ENCODE results near the gene IMPDH1.
A peak's percentile ranks its signal among the peaks of the same experiment; 100 is the strongest.

IMPDH1 gene

DNA sequence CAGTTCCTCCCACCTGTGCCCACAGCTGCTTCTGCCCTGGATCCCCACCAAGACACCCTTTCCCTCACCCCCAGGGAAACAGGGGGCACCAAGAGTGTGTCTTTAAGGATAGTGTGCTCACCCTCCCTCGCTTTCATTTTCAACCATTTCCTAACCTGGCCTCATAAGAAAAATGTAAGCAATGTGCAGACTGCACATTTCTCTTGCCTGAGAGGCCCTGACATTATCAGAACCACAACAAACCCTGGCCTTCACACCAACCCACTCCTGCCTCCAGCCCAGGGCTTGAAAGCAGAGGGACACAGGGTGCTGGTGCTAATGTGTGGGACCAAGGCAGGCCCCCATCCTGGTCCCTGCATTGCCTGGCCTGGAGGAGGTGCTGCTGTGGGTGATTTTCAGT is 11.0 kb upstream of the IMPDH1 start:
- no peak for TF ChIP-seq BACH2 (CRISPR knock-in tag; IDR thresholded peaks at IDR 0.05; ENCODE audit: borderline replicate concordance)
- ATAC-seq: no peak

DNA sequence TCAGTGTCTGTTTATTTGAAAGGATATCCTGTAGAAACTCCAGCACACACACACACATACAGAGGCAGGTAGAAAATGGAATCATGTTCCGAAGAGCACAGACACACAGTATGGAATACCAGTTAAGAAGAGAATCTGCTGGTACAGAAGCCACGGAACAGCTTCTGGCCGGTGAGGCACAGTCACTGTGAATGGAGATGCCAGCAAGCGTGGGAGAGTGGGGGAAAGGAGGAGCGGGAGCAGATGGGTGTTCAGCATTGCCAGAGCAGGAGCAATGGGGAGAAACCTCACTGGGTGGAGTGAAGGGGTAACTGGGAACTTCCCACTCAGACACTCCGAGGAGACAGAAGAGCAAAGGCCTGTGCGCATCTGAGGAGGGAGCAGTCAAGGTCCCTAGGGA is 9.5 kb upstream of the IMPDH1 start:
- TF ChIP-seq CSDC2 (CRISPR knock-in tag; IDR thresholded peaks at IDR 0.05): no peak
- TF ChIP-seq BACH2 (CRISPR knock-in tag; IDR thresholded peaks at IDR 0.05; ENCODE audit: borderline replicate concordance): no peak
- TF ChIP-seq GLIS3 (CRISPR knock-in tag; IDR thresholded peaks at IDR 0.05): no peak
- ATAC-seq: no peak

DNA sequence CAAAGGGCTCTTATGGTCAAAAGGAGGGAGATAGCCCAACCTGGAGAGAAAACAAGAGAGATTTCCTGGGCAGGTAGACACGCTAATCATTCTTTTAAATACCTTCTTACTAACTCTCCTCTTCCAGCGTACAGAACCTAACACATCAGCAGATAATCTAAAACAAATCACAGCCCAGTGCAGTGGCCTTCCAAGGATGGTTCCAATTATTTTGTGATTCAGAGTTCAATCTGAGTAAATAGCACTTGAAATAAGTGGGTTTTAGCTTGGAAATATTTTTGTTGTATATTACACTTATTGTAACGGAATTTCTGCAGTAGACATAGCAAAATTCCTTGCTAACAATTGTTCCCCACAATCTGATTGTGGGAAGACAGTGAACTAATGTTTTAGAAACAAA is 7.3 kb upstream of the IMPDH1 start:
- TF ChIP-seq ISL1 (CRISPR knock-in tag; IDR thresholded peaks at IDR 0.05) (no peak), SNAI2 (CRISPR knock-in tag; IDR thresholded peaks at IDR 0.05) (no peak), ZNF8 (CRISPR knock-in tag; IDR thresholded peaks at IDR 0.05) (no peak), ESRRG (CRISPR knock-in tag; IDR thresholded peaks at IDR 0.05) (no peak)
- TF ChIP-seq, protein P1, sequence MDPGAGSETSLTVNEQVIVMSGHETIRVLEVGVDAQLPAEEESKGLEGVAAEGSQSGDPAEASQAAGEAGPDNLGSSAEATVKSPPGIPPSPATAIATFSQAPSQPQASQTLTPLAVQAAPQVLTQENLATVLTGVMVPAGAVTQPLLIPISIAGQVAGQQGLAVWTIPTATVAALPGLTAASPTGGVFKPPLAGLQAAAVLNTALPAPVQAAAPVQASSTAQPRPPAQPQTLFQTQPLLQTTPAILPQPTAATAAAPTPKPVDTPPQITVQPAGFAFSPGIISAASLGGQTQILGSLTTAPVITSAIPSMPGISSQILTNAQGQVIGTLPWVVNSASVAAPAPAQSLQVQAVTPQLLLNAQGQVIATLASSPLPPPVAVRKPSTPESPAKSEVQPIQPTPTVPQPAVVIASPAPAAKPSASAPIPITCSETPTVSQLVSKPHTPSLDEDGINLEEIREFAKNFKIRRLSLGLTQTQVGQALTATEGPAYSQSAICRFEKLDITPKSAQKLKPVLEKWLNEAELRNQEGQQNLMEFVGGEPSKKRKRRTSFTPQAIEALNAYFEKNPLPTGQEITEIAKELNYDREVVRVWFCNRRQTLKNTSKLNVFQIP (CRISPR knock-in tag; IDR thresholded peaks at IDR 0.05; ENCODE audit: borderline replicate concordance, low read depth): no peak
- TF ChIP-seq, protein P2, sequence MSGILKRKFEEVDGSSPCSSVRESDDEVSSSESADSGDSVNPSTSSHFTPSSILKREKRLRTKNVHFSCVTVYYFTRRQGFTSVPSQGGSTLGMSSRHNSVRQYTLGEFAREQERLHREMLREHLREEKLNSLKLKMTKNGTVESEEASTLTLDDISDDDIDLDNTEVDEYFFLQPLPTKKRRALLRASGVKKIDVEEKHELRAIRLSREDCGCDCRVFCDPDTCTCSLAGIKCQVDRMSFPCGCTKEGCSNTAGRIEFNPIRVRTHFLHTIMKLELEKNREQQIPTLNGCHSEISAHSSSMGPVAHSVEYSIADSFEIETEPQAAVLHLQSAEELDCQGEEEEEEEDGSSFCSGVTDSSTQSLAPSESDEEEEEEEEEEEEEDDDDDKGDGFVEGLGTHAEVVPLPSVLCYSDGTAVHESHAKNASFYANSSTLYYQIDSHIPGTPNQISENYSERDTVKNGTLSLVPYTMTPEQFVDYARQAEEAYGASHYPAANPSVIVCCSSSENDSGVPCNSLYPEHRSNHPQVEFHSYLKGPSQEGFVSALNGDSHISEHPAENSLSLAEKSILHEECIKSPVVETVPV (CRISPR knock-in tag; IDR thresholded peaks at IDR 0.05): no peak
- ATAC-seq: no peak

DNA sequence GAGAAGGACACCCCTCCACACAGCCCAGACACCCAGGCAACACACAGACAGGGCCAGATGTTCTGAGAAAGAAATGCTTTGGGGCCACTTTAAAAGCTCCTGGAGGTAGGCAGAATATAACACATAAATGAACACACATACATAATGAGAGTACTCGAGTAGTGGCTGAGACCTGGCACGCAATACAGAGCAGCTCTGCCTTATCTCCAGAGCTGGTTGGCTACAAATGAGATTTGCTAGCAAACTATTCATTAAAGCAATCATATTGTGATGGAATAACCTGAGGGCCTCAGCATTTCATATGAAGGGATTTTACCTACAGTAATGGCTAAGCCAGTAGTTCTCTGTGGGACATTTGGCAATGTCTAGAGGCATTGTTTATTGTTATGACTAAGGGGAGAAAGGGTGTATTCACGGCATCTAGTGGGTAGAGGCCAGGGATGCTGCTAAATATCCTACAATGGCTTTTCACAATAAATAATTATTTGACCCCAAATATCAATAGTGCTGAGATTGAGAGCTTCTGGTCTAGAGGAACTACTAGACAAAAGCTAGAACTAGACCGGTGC is 5.5 kb upstream of the IMPDH1 start:
- ATAC-seq: no peak; the same call in 2 of the 3 replicates
- TF ChIP-seq SNAI2 (CRISPR knock-in tag; IDR thresholded peaks at IDR 0.05) (no peak), TCF4 (CRISPR knock-in tag; IDR thresholded peaks at IDR 0.05; ENCODE audit: borderline replicate concordance) (peak; percentile 83), TOX (CRISPR knock-in tag; IDR thresholded peaks at IDR 0.05; ENCODE audit: borderline replicate concordance) (no peak), GLIS3 (CRISPR knock-in tag; IDR thresholded peaks at IDR 0.05) (no peak), ZNF565 (CRISPR knock-in tag; conservative IDR thresholded peaks at IDR 0.05; ENCODE audit: low read depth) (no peak)
- TF ChIP-seq, protein P3, sequence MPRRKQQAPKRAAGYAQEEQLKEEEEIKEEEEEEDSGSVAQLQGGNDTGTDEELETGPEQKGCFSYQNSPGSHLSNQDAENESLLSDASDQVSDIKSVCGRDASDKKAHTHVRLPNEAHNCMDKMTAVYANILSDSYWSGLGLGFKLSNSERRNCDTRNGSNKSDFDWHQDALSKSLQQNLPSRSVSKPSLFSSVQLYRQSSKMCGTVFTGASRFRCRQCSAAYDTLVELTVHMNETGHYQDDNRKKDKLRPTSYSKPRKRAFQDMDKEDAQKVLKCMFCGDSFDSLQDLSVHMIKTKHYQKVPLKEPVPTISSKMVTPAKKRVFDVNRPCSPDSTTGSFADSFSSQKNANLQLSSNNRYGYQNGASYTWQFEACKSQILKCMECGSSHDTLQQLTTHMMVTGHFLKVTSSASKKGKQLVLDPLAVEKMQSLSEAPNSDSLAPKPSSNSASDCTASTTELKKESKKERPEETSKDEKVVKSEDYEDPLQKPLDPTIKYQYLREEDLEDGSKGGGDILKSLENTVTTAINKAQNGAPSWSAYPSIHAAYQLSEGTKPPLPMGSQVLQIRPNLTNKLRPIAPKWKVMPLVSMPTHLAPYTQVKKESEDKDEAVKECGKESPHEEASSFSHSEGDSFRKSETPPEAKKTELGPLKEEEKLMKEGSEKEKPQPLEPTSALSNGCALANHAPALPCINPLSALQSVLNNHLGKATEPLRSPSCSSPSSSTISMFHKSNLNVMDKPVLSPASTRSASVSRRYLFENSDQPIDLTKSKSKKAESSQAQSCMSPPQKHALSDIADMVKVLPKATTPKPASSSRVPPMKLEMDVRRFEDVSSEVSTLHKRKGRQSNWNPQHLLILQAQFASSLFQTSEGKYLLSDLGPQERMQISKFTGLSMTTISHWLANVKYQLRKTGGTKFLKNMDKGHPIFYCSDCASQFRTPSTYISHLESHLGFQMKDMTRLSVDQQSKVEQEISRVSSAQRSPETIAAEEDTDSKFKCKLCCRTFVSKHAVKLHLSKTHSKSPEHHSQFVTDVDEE (CRISPR knock-in tag; IDR thresholded peaks at IDR 0.05): peak; percentile 89
- TF ChIP-seq, protein P1 (CRISPR knock-in tag; IDR thresholded peaks at IDR 0.05; ENCODE audit: borderline replicate concordance, low read depth): no peak

DNA sequence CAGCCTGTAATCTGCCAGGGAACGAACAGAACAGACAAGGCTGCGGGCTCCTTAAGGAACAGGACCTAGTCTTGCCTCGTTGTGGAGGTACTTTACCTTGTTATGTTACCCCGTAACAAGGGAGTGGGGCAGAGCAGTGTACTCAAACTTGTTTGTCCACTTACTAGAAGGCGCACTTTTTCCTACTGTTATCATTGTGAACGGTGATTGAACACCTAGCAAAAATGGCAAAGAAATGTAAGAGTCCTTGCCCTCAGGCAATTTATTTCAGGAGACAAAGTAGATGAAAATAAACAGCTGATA is 620 bp upstream of the IMPDH1 start:
- no peak for ATAC-seq

More for the DNA sequence above, 620 bp upstream of the IMPDH1 start:
- TF ChIP-seq TCF4 (CRISPR knock-in tag; IDR thresholded peaks at IDR 0.05; ENCODE audit: borderline replicate concordance) (no peak), OSR1 (CRISPR knock-in tag; IDR thresholded peaks at IDR 0.05) (no peak), ZNF70 (CRISPR knock-in tag; IDR thresholded peaks at IDR 0.05) (no peak), RARB (CRISPR knock-in tag; IDR thresholded peaks at IDR 0.05) (no peak), TOX (CRISPR knock-in tag; IDR thresholded peaks at IDR 0.05; ENCODE audit: borderline replicate concordance) (no peak), CSDC2 (CRISPR knock-in tag; IDR thresholded peaks at IDR 0.05) (no peak), ZFP30 (CRISPR knock-in tag; IDR thresholded peaks at IDR 0.05) (no peak), BACH2 (CRISPR knock-in tag; IDR thresholded peaks at IDR 0.05; ENCODE audit: borderline replicate concordance) (no peak), ZNF565 (CRISPR knock-in tag; conservative IDR thresholded peaks at IDR 0.05; ENCODE audit: low read depth) (no peak), ZC3H10 (CRISPR knock-in tag; IDR thresholded peaks at IDR 0.05) (no peak), GLIS3 (CRISPR knock-in tag; IDR thresholded peaks at IDR 0.05) (no peak)
- TF ChIP-seq, protein P4, sequence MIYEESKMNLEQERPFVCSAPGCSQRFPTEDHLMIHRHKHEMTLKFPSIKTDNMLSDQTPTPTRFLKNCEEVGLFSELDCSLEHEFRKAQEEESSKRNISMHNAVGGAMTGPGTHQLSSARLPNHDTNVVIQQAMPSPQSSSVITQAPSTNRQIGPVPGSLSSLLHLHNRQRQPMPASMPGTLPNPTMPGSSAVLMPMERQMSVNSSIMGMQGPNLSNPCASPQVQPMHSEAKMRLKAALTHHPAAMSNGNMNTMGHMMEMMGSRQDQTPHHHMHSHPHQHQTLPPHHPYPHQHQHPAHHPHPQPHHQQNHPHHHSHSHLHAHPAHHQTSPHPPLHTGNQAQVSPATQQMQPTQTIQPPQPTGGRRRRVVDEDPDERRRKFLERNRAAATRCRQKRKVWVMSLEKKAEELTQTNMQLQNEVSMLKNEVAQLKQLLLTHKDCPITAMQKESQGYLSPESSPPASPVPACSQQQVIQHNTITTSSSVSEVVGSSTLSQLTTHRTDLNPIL (CRISPR knock-in tag; IDR thresholded peaks at IDR 0.05; ENCODE audit: low read depth): no peak
- TF ChIP-seq, protein P1 (CRISPR knock-in tag; IDR thresholded peaks at IDR 0.05; ENCODE audit: borderline replicate concordance, low read depth): no peak

All from SK-N-SH treated with all-trans-retinoic acid at 6 μM for 48 hours (cell line).